Measurements from ENCODE around the gene NUDT3.

- no peak for TF ChIP-seq CTCF (IDR thresholded peaks at IDR 0.05)
- TF ChIP-seq ZFX (IDR thresholded peaks at IDR 0.05; ENCODE audit: borderline replicate concordance), result no peak
Measured at GRCh38 chr6:34247481-34248197, 144.8 kb downstream of the NUDT3 start.

Measured in 22Rv1 (cell line).